RWPE2 (cell line): ENCODE data around the gene AGO3.

Experiments
- ATAC-seq: fragments of 200-7000 bp; cut with Tn5 transposase; 3 replicates; pipeline ENCODE4 v1.9.1; 2021; ENCODE audit warnings: low read depth
- DNase-seq: peaks from one replicate; pipeline ENCODE4 v3.0.0-alpha.2; 2020; ENCODE audit warnings: low spot score
- H3K27ac ChIP-seq: fragments of 450-650 bp; 2 replicates; pipeline ENCODE4 v1.5.1; 2017; ENCODE audit warnings: mild to moderate bottlenecking; ENCODE audit not compliant: poor library complexity, severe bottlenecking
- H3K27me3 ChIP-seq: fragments of 250-450 bp; sonication (Bioruptor Pico); 2 replicates; pipeline ENCODE4 v1.5.1; 2021; ENCODE audit warnings: mild to moderate bottlenecking, moderate library complexity; ENCODE audit not compliant: insufficient read depth, poor library complexity, severe bottlenecking
- H3K36me3 ChIP-seq: fragments of 250-450 bp; sonication (Bioruptor Pico); 2 replicates; pipeline ENCODE4 v1.5.1; 2020; ENCODE audit warnings: low read depth, mild to moderate bottlenecking, moderate library complexity
- H3K4me1 ChIP-seq: fragments of 250-450 bp; sonication (Bioruptor Pico); 2 replicates; pipeline ENCODE4 v1.5.1; 2021; ENCODE audit warnings: mild to moderate bottlenecking, moderate library complexity; ENCODE audit not compliant: insufficient read depth, poor library complexity, severe bottlenecking
- H3K4me3 ChIP-seq: fragments of 250-450 bp; sonication (Bioruptor Pico); 2 replicates; pipeline ENCODE4 v1.5.1; 2021; ENCODE audit warnings: mild to moderate bottlenecking, moderate library complexity; ENCODE audit not compliant: severe bottlenecking
- H3K9me3 ChIP-seq: fragments of 250-450 bp; sonication (Bioruptor Pico); 2 replicates; pipeline ENCODE4 v1.5.1; 2021; ENCODE audit warnings: mild to moderate bottlenecking, moderate library complexity; ENCODE audit not compliant: severe bottlenecking
- CTCF ChIP-seq: fragments of 450-650 bp; IDR thresholded peaks from one replicate; pipeline ENCODE4 v1.5.1; 2017; ENCODE audit warnings: mild to moderate bottlenecking, moderate library complexity; ENCODE audit not compliant: poor library complexity, severe bottlenecking

AGO3 gene

GRCh38 chr1:36092166-36092797 lies 161.4 kb downstream of the AGO3 start:
- TF ChIP-seq CTCF: no peak
- H3K36me3 ChIP-seq: peaks cover 40% of the 10 kb centered on the region
- no peaks in the 10 kb centered on the region for H3K9me3 ChIP-seq
- ATAC-seq (no peak), DNase-seq (no peak)
- H3K4me3 ChIP-seq: no peak overlapping the region
- no peak overlapping the region for H3K27ac ChIP-seq
- H3K4me1 ChIP-seq: no peaks in the 10 kb centered on the region
- H3K27me3 ChIP-seq: no peaks in the 10 kb centered on the region

GRCh38 chr1:36092798-36093185 lies 161.9 kb downstream of the AGO3 start:
- DNase-seq (no peak), ATAC-seq (no peak)
- no peak for TF ChIP-seq CTCF
- Histone ChIP-seq H3K36me3 (peaks cover 40% of the 10 kb centered on the region), H3K4me3 (no peak overlapping the region), H3K27me3 (no peaks in the 10 kb centered on the region), H3K4me1 (no peaks in the 10 kb centered on the region), H3K9me3 (no peaks in the 10 kb centered on the region), H3K27ac (no peak overlapping the region)

GRCh38 chr1:36093226-36093625 lies 162.3 kb downstream of the AGO3 start:
- TF ChIP-seq CTCF: no peak
- Histone ChIP-seq H3K4me3 (no peak overlapping the region), H3K9me3 (no peaks in the 10 kb centered on the region), H3K36me3 (peaks cover 40% of the 10 kb centered on the region), H3K27ac (no peak overlapping the region), H3K27me3 (no peaks in the 10 kb centered on the region), H3K4me1 (no peaks in the 10 kb centered on the region)
- DNase-seq (no peak), ATAC-seq (no peak)

- no peak overlapping the region for H3K27ac ChIP-seq
- H3K4me1 ChIP-seq: no peaks in the 10 kb centered on the region
- no peaks in the 10 kb centered on the region for H3K9me3 ChIP-seq
- no peak for TF ChIP-seq CTCF
- no peak for DNase-seq
- ATAC-seq: no peak
- peaks cover 40% of the 10 kb centered on the region for H3K36me3 ChIP-seq
- no peak overlapping the region for H3K4me3 ChIP-seq
- no peaks in the 10 kb centered on the region for H3K27me3 ChIP-seq
These were observed 163.0 kb downstream of the AGO3 start for GRCh38 chr1:36093929-36094328.

- DNase-seq (no peak), ATAC-seq (no peak)
- no peak overlapping the region for H3K4me3 ChIP-seq
- peaks cover 40% of the 10 kb centered on the region for H3K36me3 ChIP-seq
- H3K9me3 ChIP-seq: no peaks in the 10 kb centered on the region
- TF ChIP-seq CTCF: no peak
- no peaks in the 10 kb centered on the region for H3K27me3 ChIP-seq
- no peaks in the 10 kb centered on the region for H3K4me1 ChIP-seq
- no peak overlapping the region for H3K27ac ChIP-seq
These were observed 163.7 kb downstream of the AGO3 start for GRCh38 chr1:36094621-36095061.
